Measurements from ENCODE around the gene NPR2.

NPR2 gene

GRCh38 chr9:35766997-35767396 lies 24.4 kb upstream of the NPR2 start:
- H3K4me3 ChIP-seq (ENCODE audit: low read length, poor library complexity, severe bottlenecking) = no peak overlapping the region
- TF ChIP-seq, protein P1, sequence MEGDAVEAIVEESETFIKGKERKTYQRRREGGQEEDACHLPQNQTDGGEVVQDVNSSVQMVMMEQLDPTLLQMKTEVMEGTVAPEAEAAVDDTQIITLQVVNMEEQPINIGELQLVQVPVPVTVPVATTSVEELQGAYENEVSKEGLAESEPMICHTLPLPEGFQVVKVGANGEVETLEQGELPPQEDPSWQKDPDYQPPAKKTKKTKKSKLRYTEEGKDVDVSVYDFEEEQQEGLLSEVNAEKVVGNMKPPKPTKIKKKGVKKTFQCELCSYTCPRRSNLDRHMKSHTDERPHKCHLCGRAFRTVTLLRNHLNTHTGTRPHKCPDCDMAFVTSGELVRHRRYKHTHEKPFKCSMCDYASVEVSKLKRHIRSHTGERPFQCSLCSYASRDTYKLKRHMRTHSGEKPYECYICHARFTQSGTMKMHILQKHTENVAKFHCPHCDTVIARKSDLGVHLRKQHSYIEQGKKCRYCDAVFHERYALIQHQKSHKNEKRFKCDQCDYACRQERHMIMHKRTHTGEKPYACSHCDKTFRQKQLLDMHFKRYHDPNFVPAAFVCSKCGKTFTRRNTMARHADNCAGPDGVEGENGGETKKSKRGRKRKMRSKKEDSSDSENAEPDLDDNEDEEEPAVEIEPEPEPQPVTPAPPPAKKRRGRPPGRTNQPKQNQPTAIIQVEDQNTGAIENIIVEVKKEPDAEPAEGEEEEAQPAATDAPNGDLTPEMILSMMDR (conservative IDR thresholded peaks at IDR 0.05; ENCODE audit: low read length) = no peak
- no peak for TF ChIP-seq EZH2phosphoT487 (IDR thresholded peaks at IDR 0.05; ENCODE audit: borderline replicate concordance)
- H3K27me3 ChIP-seq (ENCODE audit: insufficient read depth, low read length, poor library complexity, severe bottlenecking) = no peaks in the 10 kb centered on the region
- no peak overlapping the region for H2AFZ ChIP-seq (ENCODE audit: low read length)
- H3K9me2 ChIP-seq (replicated peaks; ENCODE audit: low read depth, low read length) = no peaks in the 10 kb centered on the region
- no peaks in the 10 kb centered on the region for H3F3A ChIP-seq (ENCODE audit: low read depth)
- peaks cover 48% of the 10 kb centered on the region; the same call in 1 of the 2 replicates for H3K79me2 ChIP-seq (ENCODE audit: insufficient read depth, low read length)
- H3K36me3 ChIP-seq (ENCODE audit: insufficient read depth, low read length) = no peaks in the 10 kb centered on the region
- no peaks in the 10 kb centered on the region for H3K4me1 ChIP-seq (ENCODE audit: insufficient read depth, low read length, poor library complexity, severe bottlenecking)
- H3K9ac ChIP-seq (ENCODE audit: low read depth, low read length, poor library complexity, severe bottlenecking) = no peak overlapping the region
- H4K20me1 ChIP-seq (ENCODE audit: insufficient read depth, low read length, poor library complexity, severe bottlenecking) = peaks cover 9% of the 10 kb centered on the region
- H3K9me3 ChIP-seq (ENCODE audit: insufficient read depth, low read depth, low read length) = no peaks in the 10 kb centered on the region
- H3K4me2 ChIP-seq (ENCODE audit: low read depth, low read length, poor library complexity, severe bottlenecking) = no peak overlapping the region

GRCh38 chr9:35767458-35767857 lies 23.9 kb upstream of the NPR2 start:
- Histone ChIP-seq H3K4me1 (ENCODE audit: insufficient read depth, low read length, poor library complexity, severe bottlenecking) (no peaks in the 10 kb centered on the region), H3K9me3 (ENCODE audit: insufficient read depth, low read depth, low read length) (no peaks in the 10 kb centered on the region), H3K4me2 (ENCODE audit: low read depth, low read length, poor library complexity, severe bottlenecking) (no peak overlapping the region), H3K9ac (ENCODE audit: low read depth, low read length, poor library complexity, severe bottlenecking) (no peak overlapping the region), H3F3A (ENCODE audit: low read depth) (no peaks in the 10 kb centered on the region), H3K79me2 (ENCODE audit: insufficient read depth, low read length) (peaks cover 44% of the 10 kb centered on the region; the same call in 1 of the 2 replicates), H3K27me3 (ENCODE audit: insufficient read depth, low read length, poor library complexity, severe bottlenecking) (no peaks in the 10 kb centered on the region), H3K36me3 (ENCODE audit: insufficient read depth, low read length) (no peaks in the 10 kb centered on the region), H2AFZ (ENCODE audit: low read length) (no peak overlapping the region), H3K4me3 (ENCODE audit: low read length, poor library complexity, severe bottlenecking) (no peak overlapping the region), H4K20me1 (ENCODE audit: insufficient read depth, low read length, poor library complexity, severe bottlenecking) (peaks cover 9% of the 10 kb centered on the region), H3K9me2 (replicated peaks; ENCODE audit: low read depth, low read length) (no peaks in the 10 kb centered on the region)
- TF ChIP-seq, protein P1 (conservative IDR thresholded peaks at IDR 0.05; ENCODE audit: low read length) = no peak
- TF ChIP-seq EZH2phosphoT487 (IDR thresholded peaks at IDR 0.05; ENCODE audit: borderline replicate concordance) = no peak

GRCh38 chr9:35769763-35770162 lies 21.6 kb upstream of the NPR2 start:
- Histone ChIP-seq H4K20me1 (ENCODE audit: insufficient read depth, low read length, poor library complexity, severe bottlenecking) (peaks cover 9% of the 10 kb centered on the region), H3K4me3 (ENCODE audit: low read length, poor library complexity, severe bottlenecking) (no peak overlapping the region), H3K4me1 (ENCODE audit: insufficient read depth, low read length, poor library complexity, severe bottlenecking) (no peaks in the 10 kb centered on the region), H3K36me3 (ENCODE audit: insufficient read depth, low read length) (no peaks in the 10 kb centered on the region), H2AFZ (ENCODE audit: low read length) (no peak overlapping the region), H3K4me2 (ENCODE audit: low read depth, low read length, poor library complexity, severe bottlenecking) (no peak overlapping the region), H3F3A (ENCODE audit: low read depth) (no peaks in the 10 kb centered on the region), H3K9me3 (ENCODE audit: insufficient read depth, low read depth, low read length) (no peaks in the 10 kb centered on the region), H3K9me2 (replicated peaks; ENCODE audit: low read depth, low read length) (no peaks in the 10 kb centered on the region), H3K9ac (ENCODE audit: low read depth, low read length, poor library complexity, severe bottlenecking) (no peak overlapping the region), H3K79me2 (ENCODE audit: insufficient read depth, low read length) (peaks cover 40% of the 10 kb centered on the region), H3K27me3 (ENCODE audit: insufficient read depth, low read length, poor library complexity, severe bottlenecking) (no peaks in the 10 kb centered on the region)
- TF ChIP-seq EZH2phosphoT487 (IDR thresholded peaks at IDR 0.05; ENCODE audit: borderline replicate concordance) = no peak
- TF ChIP-seq, protein P1 (conservative IDR thresholded peaks at IDR 0.05; ENCODE audit: low read length) = no peak

Data from Loucy (cell line).